HepG2 (cell line): ENCODE results near the gene SGPP2. TPM values are rescaled to one million over a fixed set of nuclear protein-coding genes. Genes with fewer than 3 reads are reported as not detected.

Experiments used
- AKNA ChIP-seq: sonication (generic); formaldehyde crosslinking; IDR thresholded peaks from 2 replicates; pipeline ENCODE4 v1.4.0; 2020; ENCODE audit warnings: missing genetic modification reagents, borderline replicate concordance
- ATF7 ChIP-seq, 2 experiments: fragments of 450-650 bp in 1 of 2; sonication (generic) in 1 of 2; formaldehyde crosslinking in 1 of 2; IDR thresholded peaks; 2 replicates each; pipeline versions ENCODE4 v1.4.0 to v1.6.1; 2016 to 2020; ENCODE audit warnings: antibody characterized with exemption in 1 of 2, mild to moderate bottlenecking in 1 of 2, missing genetic modification reagents in 1 of 2
- IRF1 ChIP-seq: sonication (generic); formaldehyde crosslinking; IDR thresholded peaks from 2 replicates; pipeline ENCODE4 v1.4.0; 2020; ENCODE audit warnings: low read depth, mild to moderate bottlenecking, missing genetic modification reagents
- RXRA ChIP-seq: sonication (generic); formaldehyde crosslinking; IDR thresholded peaks from 2 replicates; pipeline ENCODE4 v1.5.1; 2020; ENCODE audit warnings: missing genetic modification reagents
- ZBTB40 ChIP-seq, 2 experiments: fragments of 450-650 bp in 1 of 2; sonication (generic) in 1 of 2; formaldehyde crosslinking in 1 of 2; IDR thresholded peaks; 2 replicates each; pipeline versions ENCODE4 v1.6.1 to v1.8.0; 2016 to 2022; ENCODE audit warnings: antibody characterized with exemption in 1 of 2, mild to moderate bottlenecking in 1 of 2, missing genetic modification reagents in 1 of 2
- ZNF678 ChIP-seq: sonication (generic); formaldehyde crosslinking; IDR thresholded peaks from 2 replicates; pipeline ENCODE4 v1.4.0; 2020; ENCODE audit warnings: mild to moderate bottlenecking, missing genetic modification reagents
- polyA plus RNA-seq, 8 experiments: library from polyadenylated mRNA; depleted of rRNA in 3 of 8; stranded (reverse) in 7 of 8; unstranded in 1 of 8; fragments of >200 nt; fragmentation: Illumina TruSeq in 4 of 8; extraction: Trizol in 4 of 8; gene quantifications; 2 replicates each; pipeline versions ENCODE4 v1.2.1 to v1.2.3, GENCODE V29; 2011 to 2016; ENCODE audit warnings: low read depth in 4 of 8, missing spikeins in 1 of 8, mixed read lengths in 1 of 8; ENCODE audit not compliant: insufficient read depth in 1 of 8
- total RNA-seq, 5 experiments: library from RNA; depleted of rRNA; stranded (reverse); fragments of >200 nt; fragmentation: Illumina TruSeq; extraction: Trizol; gene quantifications; 2 replicates each; pipeline ENCODE4 v1.2.3, GENCODE V29; 2016; ENCODE audit warnings: low read depth in 1 of 5

The SGPP2 gene
- total and polyA plus RNA-seq, 2 of the 13 experiments (the other 11 are each of a cell fraction or from before 2014, with no cell fraction given) = not detected

- TF ChIP-seq AKNA (CRISPR knock-in tag) = no peak
- TF ChIP-seq ZNF678 = no peak
- no peak for TF ChIP-seq ATF7 (IDR thresholded peaks at IDR 0.05)
- TF ChIP-seq ATF7 (CRISPR knock-in tag; IDR thresholded peaks at IDR 0.05) = no peak
- TF ChIP-seq RXRA = no peak
- TF ChIP-seq IRF1 (CRISPR knock-in tag) = no peak
- TF ChIP-seq ZBTB40 (IDR thresholded peaks at IDR 0.05) = no peak
- no peak for TF ChIP-seq ZBTB40 (CRISPR knock-in tag; IDR thresholded peaks at IDR 0.05)
- TF ChIP-seq, all 625 proteins: peak for 0
Measured at GRCh38 chr2:222504719-222505118, 80.4 kb downstream of the SGPP2 start (continued).
